Measurements from ENCODE around the gene RARB. TPM values are rescaled to one million over a fixed set of nuclear protein-coding genes. Genes with fewer than 3 reads are reported as not detected.

The RARB gene
- polyA plus RNA-seq, 1 donor from 2014 or later, result 13.2 TPM

DNA sequence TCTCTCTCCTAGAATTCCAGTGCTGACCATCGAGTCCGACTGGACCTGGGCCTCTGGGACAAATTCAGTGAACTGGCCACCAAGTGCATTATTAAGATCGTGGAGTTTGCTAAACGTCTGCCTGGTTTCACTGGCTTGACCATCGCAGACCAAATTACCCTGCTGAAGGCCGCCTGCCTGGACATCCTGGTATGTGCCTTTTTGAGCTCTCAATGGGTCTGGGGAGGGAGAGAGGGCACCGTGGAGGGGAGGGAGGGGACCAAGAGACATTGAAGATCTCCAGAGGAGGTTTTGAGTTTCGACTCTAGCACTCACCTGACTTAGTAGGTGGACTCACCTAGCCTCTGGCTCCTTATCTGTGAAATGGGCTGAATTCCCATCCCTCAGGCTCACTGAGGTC, 152.5 kb downstream of the RARB start:
- H3K4me3 ChIP-seq (ENCODE audit: low read length), result no peak overlapping the region
- TF ChIP-seq POLR2AphosphoS5 (IDR thresholded peaks at IDR 0.05), result no peak
- no peak for TF ChIP-seq TAF1 (IDR thresholded peaks at IDR 0.05; ENCODE audit: low read depth)
- no peak for TF ChIP-seq EZH2 (IDR thresholded peaks at IDR 0.05; ENCODE audit: borderline replicate concordance, insufficient read depth, low read length, poor library complexity, severe bottlenecking)
- TF ChIP-seq MXI1 (conservative IDR thresholded peaks at IDR 0.05; ENCODE audit: poor library complexity, severe bottlenecking), result no peak
- no peak for TF ChIP-seq SMC3 (conservative IDR thresholded peaks at IDR 0.05; ENCODE audit: poor library complexity)
- TF ChIP-seq EP300 (conservative IDR thresholded peaks at IDR 0.05; ENCODE audit: poor library complexity, severe bottlenecking), result no peak
- TF ChIP-seq REST (IDR thresholded peaks at IDR 0.05; ENCODE audit: borderline replicate concordance), result no peak
- no peak for TF ChIP-seq RAD21 (conservative IDR thresholded peaks at IDR 0.05)
- TF ChIP-seq, protein P1, sequence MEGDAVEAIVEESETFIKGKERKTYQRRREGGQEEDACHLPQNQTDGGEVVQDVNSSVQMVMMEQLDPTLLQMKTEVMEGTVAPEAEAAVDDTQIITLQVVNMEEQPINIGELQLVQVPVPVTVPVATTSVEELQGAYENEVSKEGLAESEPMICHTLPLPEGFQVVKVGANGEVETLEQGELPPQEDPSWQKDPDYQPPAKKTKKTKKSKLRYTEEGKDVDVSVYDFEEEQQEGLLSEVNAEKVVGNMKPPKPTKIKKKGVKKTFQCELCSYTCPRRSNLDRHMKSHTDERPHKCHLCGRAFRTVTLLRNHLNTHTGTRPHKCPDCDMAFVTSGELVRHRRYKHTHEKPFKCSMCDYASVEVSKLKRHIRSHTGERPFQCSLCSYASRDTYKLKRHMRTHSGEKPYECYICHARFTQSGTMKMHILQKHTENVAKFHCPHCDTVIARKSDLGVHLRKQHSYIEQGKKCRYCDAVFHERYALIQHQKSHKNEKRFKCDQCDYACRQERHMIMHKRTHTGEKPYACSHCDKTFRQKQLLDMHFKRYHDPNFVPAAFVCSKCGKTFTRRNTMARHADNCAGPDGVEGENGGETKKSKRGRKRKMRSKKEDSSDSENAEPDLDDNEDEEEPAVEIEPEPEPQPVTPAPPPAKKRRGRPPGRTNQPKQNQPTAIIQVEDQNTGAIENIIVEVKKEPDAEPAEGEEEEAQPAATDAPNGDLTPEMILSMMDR (IDR thresholded peaks at IDR 0.05; ENCODE audit: poor library complexity, severe bottlenecking), result no peak
- no peak overlapping the region for H3K27ac ChIP-seq (ENCODE audit: low read length)
- no peak overlapping the region for H3K4me2 ChIP-seq (ENCODE audit: low read length)
- H3K9me3 ChIP-seq (ENCODE audit: low read length), result no peaks in the 10 kb centered on the region
- no peaks in the 10 kb centered on the region for H3K36me3 ChIP-seq (ENCODE audit: insufficient read depth, low read length)
- H3K79me2 ChIP-seq (replicated peaks; ENCODE audit: insufficient read depth, low read length), result no peaks in the 10 kb centered on the region
- no peak overlapping the region for H3K9ac ChIP-seq (ENCODE audit: low read length)
- no peak overlapping the region for H2AFZ ChIP-seq (ENCODE audit: low read depth, low read length)
- H3K27me3 ChIP-seq (ENCODE audit: insufficient read depth, low read depth, low read length), result no peaks in the 10 kb centered on the region
- no peaks in the 10 kb centered on the region for H3K9me2 ChIP-seq (ENCODE audit: insufficient read depth, low read length)
- H3F3A ChIP-seq (ENCODE audit: insufficient read depth, low read length, poor library complexity, severe bottlenecking), result no peaks in the 10 kb centered on the region
- H4K20me1 ChIP-seq (ENCODE audit: insufficient read depth), result no peaks in the 10 kb centered on the region

GRCh38 chr3:25581335-25581734, 153.3 kb downstream of the RARB start:
- Histone ChIP-seq H3K27ac (ENCODE audit: low read length) (no peak overlapping the region), H3K79me2 (replicated peaks; ENCODE audit: insufficient read depth, low read length) (no peaks in the 10 kb centered on the region), H4K20me1 (ENCODE audit: insufficient read depth) (no peaks in the 10 kb centered on the region), H3K9me3 (ENCODE audit: low read length) (no peaks in the 10 kb centered on the region), H3K9me2 (ENCODE audit: insufficient read depth, low read length) (no peaks in the 10 kb centered on the region), H3F3A (ENCODE audit: insufficient read depth, low read length, poor library complexity, severe bottlenecking) (no peaks in the 10 kb centered on the region), H3K4me3 (ENCODE audit: low read length) (no peak overlapping the region), H3K36me3 (ENCODE audit: insufficient read depth, low read length) (no peaks in the 10 kb centered on the region), H3K4me2 (ENCODE audit: low read length) (no peak overlapping the region), H2AFZ (ENCODE audit: low read depth, low read length) (no peak overlapping the region), H3K9ac (ENCODE audit: low read length) (no peak overlapping the region), H3K27me3 (ENCODE audit: insufficient read depth, low read depth, low read length) (no peaks in the 10 kb centered on the region)
- no peak for TF ChIP-seq TAF1 (IDR thresholded peaks at IDR 0.05; ENCODE audit: low read depth)
- TF ChIP-seq SMC3 (conservative IDR thresholded peaks at IDR 0.05; ENCODE audit: poor library complexity), result no peak
- TF ChIP-seq, protein P1 (IDR thresholded peaks at IDR 0.05; ENCODE audit: poor library complexity, severe bottlenecking), result no peak
- TF ChIP-seq RAD21 (conservative IDR thresholded peaks at IDR 0.05), result no peak
- TF ChIP-seq EP300 (conservative IDR thresholded peaks at IDR 0.05; ENCODE audit: poor library complexity, severe bottlenecking), result no peak
- no peak for TF ChIP-seq EZH2 (IDR thresholded peaks at IDR 0.05; ENCODE audit: borderline replicate concordance, insufficient read depth, low read length, poor library complexity, severe bottlenecking)
- no peak for TF ChIP-seq MXI1 (conservative IDR thresholded peaks at IDR 0.05; ENCODE audit: poor library complexity, severe bottlenecking)
- no peak for TF ChIP-seq POLR2AphosphoS5 (IDR thresholded peaks at IDR 0.05)
- no peak for TF ChIP-seq REST (IDR thresholded peaks at IDR 0.05; ENCODE audit: borderline replicate concordance)

Data from neural cell (in vitro differentiated cells).